GM12892 (cell line): ENCODE results near the gene PTPRQ.
A peak's percentile ranks its signal among the peaks of the same experiment; 100 is the strongest.

Experiments used
- DNase-seq: peaks from one replicate; pipeline ENCODE4 v3.0.0; 2011; ENCODE audit not compliant: insufficient read length
- FAIRE-seq: peaks from 2 replicates; lab custom pipeline; 2011; peaks lifted over from hg19 to GRCh38; lab: Jason Lieb, UNC
- POLR2A ChIP-seq: IDR thresholded peaks from 2 replicates; pipeline ENCODE4 v1.6.1; 2011; ENCODE audit warnings: low read depth, low read length, control low read depth
- POLR2AphosphoS5 ChIP-seq: IDR thresholded peaks from 2 replicates; pipeline ENCODE4 v1.6.1; 2011; ENCODE audit warnings: low read depth, low read length, control low read depth
- TAF1 ChIP-seq: IDR thresholded peaks from 2 replicates; pipeline ENCODE4 v1.6.1; 2011; ENCODE audit warnings: low read depth, mild to moderate bottlenecking, control low read depth, low read length, borderline replicate concordance

Gene PTPRQ

GRCh38 chr12:80485222-80485987, 41.4 kb downstream of the PTPRQ start:
- no peak for TF ChIP-seq TAF1
- no peak for TF ChIP-seq POLR2A
- TF ChIP-seq POLR2AphosphoS5 = no peak
- FAIRE-seq (peak; percentile 14), DNase-seq (no peak)

GRCh38 chr12:80490329-80490728, 46.3 kb downstream of the PTPRQ start:
- no peak for FAIRE-seq
- TF ChIP-seq POLR2A (no peak), POLR2AphosphoS5 (no peak), TAF1 (no peak)
- no peak for DNase-seq

- no peak for DNase-seq
- FAIRE-seq = peak; percentile 30
- TF ChIP-seq POLR2AphosphoS5 = no peak
- no peak for TF ChIP-seq TAF1
- no peak for TF ChIP-seq POLR2A
These were observed 47.1 kb downstream of the PTPRQ start for GRCh38 chr12:80491166-80491565.

GRCh38 chr12:80493466-80493865, 49.4 kb downstream of the PTPRQ start:
- no peak for TF ChIP-seq TAF1
- TF ChIP-seq POLR2A = no peak
- no peak for TF ChIP-seq POLR2AphosphoS5
- no peak for DNase-seq
- FAIRE-seq = no peak

GRCh38 chr12:80494836-80495235, 50.8 kb downstream of the PTPRQ start:
- TF ChIP-seq POLR2A (no peak), POLR2AphosphoS5 (no peak), TAF1 (no peak)
- FAIRE-seq (no peak), DNase-seq (no peak)

- no peak for DNase-seq
- TF ChIP-seq POLR2A (no peak), POLR2AphosphoS5 (no peak), TAF1 (no peak)
- FAIRE-seq = peak; percentile 21
These were observed 54.2 kb downstream of the PTPRQ start for GRCh38 chr12:80498059-80498728.

GRCh38 chr12:80504389-80505163, 60.5 kb downstream of the PTPRQ start:
- FAIRE-seq (no peak), DNase-seq (no peak)
- TF ChIP-seq POLR2A = no peak
- TF ChIP-seq TAF1 = no peak
- TF ChIP-seq POLR2AphosphoS5 = no peak

GRCh38 chr12:80509781-80510556, 65.9 kb downstream of the PTPRQ start:
- TF ChIP-seq POLR2A = no peak
- DNase-seq (no peak), FAIRE-seq (no peak)

GRCh38 chr12:80512781-80513180, 68.7 kb downstream of the PTPRQ start:
- DNase-seq = no peak
- TF ChIP-seq TAF1 = no peak
- TF ChIP-seq POLR2A = no peak
- FAIRE-seq = no peak

GRCh38 chr12:80513211-80513610, 69.2 kb downstream of the PTPRQ start:
- DNase-seq = no peak
- TF ChIP-seq TAF1 = no peak
- no peak for TF ChIP-seq POLR2AphosphoS5
- TF ChIP-seq POLR2A = no peak
- FAIRE-seq = no peak

- FAIRE-seq (no peak), DNase-seq (no peak)
- no peak for TF ChIP-seq POLR2AphosphoS5
- TF ChIP-seq TAF1 = no peak
- no peak for TF ChIP-seq POLR2A
These were observed 73.6 kb downstream of the PTPRQ start for GRCh38 chr12:80517655-80518054.
